ENCODE measurements around the gene ZNF573.
A peak's percentile ranks its signal among the peaks of the same experiment; 100 is the strongest.

Gene ZNF573

DNA sequence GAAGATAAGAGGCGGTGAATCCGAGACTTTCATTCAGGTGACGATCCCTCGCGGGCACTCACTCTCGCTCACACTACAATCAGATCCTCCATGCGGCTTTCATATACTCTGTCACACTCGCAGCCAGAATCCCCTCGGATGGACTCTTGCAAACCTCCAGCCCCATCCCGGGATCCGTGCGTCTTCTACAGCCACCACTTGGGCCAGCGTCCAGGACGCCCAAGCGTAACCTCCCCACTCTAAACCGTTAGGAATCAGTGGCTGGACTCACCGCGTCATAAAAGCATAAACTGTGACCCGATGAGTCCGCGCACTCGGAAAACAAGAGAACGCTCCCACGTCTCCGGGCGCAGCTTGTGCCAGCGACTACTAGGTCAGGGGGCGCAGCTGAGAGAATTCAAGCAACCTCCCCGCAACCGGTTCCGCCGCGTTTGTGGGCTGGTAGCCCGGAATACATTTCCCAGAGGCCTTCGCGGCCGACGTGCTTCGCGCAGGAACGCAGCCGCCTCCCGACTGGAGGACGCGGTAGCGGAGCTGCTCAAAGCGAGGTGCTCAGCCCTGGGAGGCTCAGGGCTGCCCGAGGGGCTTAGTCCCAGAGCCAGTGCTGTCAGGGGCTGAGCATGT lies 87.4 kb downstream of the ZNF573 start:
- Histone ChIP-seq H3K9me3 (ENCODE audit: insufficient read depth, low read length) (no peaks in the 10 kb centered on the region), H2AFZ (ENCODE audit: low read depth, low read length, severe bottlenecking) (peak overlapping the region; percentile 97), H3K4me3 (ENCODE audit: insufficient read depth, low read length, poor library complexity, severe bottlenecking) (peak overlapping the region; percentile 69), H4K20me1 (ENCODE audit: low read depth, low read length) (no peaks in the 10 kb centered on the region), H3K79me2 (ENCODE audit: insufficient read depth, low read length) (peaks cover 7% of the 10 kb centered on the region), H3F3A (ENCODE audit: insufficient read depth) (peaks cover 5% of the 10 kb centered on the region; the same call in 1 of the 2 replicates), H3K9me2 (replicated peaks; ENCODE audit: insufficient read depth, low read length) (no peaks in the 10 kb centered on the region), H3K9ac (ENCODE audit: low read length) (peak overlapping the region; percentile 76), H3K4me2 (ENCODE audit: low read depth, low read length, poor library complexity, severe bottlenecking) (peak overlapping the region; percentile 91), H3K27ac (ENCODE audit: low read depth, low read length) (peak overlapping the region; percentile 62), H3K36me3 (ENCODE audit: low read length) (no peaks in the 10 kb centered on the region), H3K27me3 (ENCODE audit: low read length) (no peaks in the 10 kb centered on the region)
- no peak for TF ChIP-seq EZH2phosphoT487 (conservative IDR thresholded peaks at IDR 0.05; ENCODE audit: low read length)
- TF ChIP-seq, protein P1, sequence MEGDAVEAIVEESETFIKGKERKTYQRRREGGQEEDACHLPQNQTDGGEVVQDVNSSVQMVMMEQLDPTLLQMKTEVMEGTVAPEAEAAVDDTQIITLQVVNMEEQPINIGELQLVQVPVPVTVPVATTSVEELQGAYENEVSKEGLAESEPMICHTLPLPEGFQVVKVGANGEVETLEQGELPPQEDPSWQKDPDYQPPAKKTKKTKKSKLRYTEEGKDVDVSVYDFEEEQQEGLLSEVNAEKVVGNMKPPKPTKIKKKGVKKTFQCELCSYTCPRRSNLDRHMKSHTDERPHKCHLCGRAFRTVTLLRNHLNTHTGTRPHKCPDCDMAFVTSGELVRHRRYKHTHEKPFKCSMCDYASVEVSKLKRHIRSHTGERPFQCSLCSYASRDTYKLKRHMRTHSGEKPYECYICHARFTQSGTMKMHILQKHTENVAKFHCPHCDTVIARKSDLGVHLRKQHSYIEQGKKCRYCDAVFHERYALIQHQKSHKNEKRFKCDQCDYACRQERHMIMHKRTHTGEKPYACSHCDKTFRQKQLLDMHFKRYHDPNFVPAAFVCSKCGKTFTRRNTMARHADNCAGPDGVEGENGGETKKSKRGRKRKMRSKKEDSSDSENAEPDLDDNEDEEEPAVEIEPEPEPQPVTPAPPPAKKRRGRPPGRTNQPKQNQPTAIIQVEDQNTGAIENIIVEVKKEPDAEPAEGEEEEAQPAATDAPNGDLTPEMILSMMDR (IDR thresholded peaks at IDR 0.05; ENCODE audit: insufficient read depth, low read length, poor library complexity, severe bottlenecking): no peak
